Prostate gland (tissue), 2 donors: Measurements from ENCODE around the gene OTX1.

Source experiments
- CTCF ChIP-seq, 4 experiments: fragments of 200-600 bp in 2 of 4; fragments of 450-650 bp in 2 of 4; sonication (generic) in 2 of 4; IDR thresholded peaks; 1 replicate in 3 of 4; 2 replicates in 1 of 4; pipeline ENCODE4 v1.5.1; 2016 to 2019; ENCODE audit warnings: antibody characterized with exemption in 4 of 4, mild to moderate bottlenecking in 2 of 4, moderate library complexity in 2 of 4
- POLR2AphosphoS5 ChIP-seq: sonication (generic); formaldehyde crosslinking; IDR thresholded peaks from one replicate; pipeline ENCODE4 v1.6.1; 2017; ENCODE audit warnings: antibody characterized with exemption

GRCh38 chr2:63071664-63072063 lies 21.0 kb downstream of the OTX1 start:
- TF ChIP-seq CTCF (IDR thresholded peaks at IDR 0.05): no peak
- no peak for TF ChIP-seq POLR2AphosphoS5
